KMS-11 (cell line): ENCODE measurements around the gene RAD18.
A peak's percentile ranks its signal among the peaks of the same experiment; 100 is the strongest.

Experiments
- H2AFZ ChIP-seq: fragments of 200-600 bp; sonication (generic); 2 replicates; pipeline ENCODE4 v1.6.1; 2016; ENCODE audit warnings: antibody characterized with exemption, mixed run types, low read depth
- H3K27ac ChIP-seq: fragments of 200-600 bp; sonication (generic); 2 replicates; pipeline ENCODE4 v1.6.1; 2016; ENCODE audit warnings: mild to moderate bottlenecking, mixed run types
- H3K27me3 ChIP-seq: fragments of 200-600 bp; sonication (generic); 2 replicates; pipeline ENCODE4 v1.6.1; 2017; ENCODE audit warnings: mild to moderate bottlenecking, low read depth, mixed run types, moderate library complexity; ENCODE audit not compliant: insufficient read depth
- H3K36me3 ChIP-seq: fragments of 200-600 bp; sonication (generic); 2 replicates; pipeline ENCODE4 v1.6.1; 2017; ENCODE audit warnings: mild to moderate bottlenecking, mixed run types; ENCODE audit not compliant: insufficient read depth
- H3K4me1 ChIP-seq: fragments of 200-600 bp; sonication (generic); 2 replicates; pipeline ENCODE4 v1.6.1; 2016; ENCODE audit warnings: mild to moderate bottlenecking, low read depth, mixed run types; ENCODE audit not compliant: poor library complexity, severe bottlenecking
- H3K4me2 ChIP-seq: fragments of 200-600 bp; sonication (generic); 2 replicates; pipeline ENCODE4 v1.7.0; 2016; ENCODE audit warnings: mild to moderate bottlenecking, mixed run types
- H3K4me3 ChIP-seq: fragments of 200-600 bp; sonication (generic); IDR thresholded peaks from 2 replicates; pipeline ENCODE4 v1.6.1; 2017; ENCODE audit warnings: low read depth, low read length, mixed read lengths; ENCODE audit not compliant: insufficient read depth
- H3K79me2 ChIP-seq: fragments of 200-600 bp; sonication (generic); 2 replicates; pipeline ENCODE4 v1.6.1; 2016; ENCODE audit warnings: low read depth, mixed run types; ENCODE audit not compliant: insufficient read depth
- H3K9ac ChIP-seq: fragments of 200-600 bp; sonication (generic); 2 replicates; pipeline ENCODE4 v1.6.1; 2016; ENCODE audit warnings: mild to moderate bottlenecking, mixed run types
- H4K20me1 ChIP-seq: fragments of 200-600 bp; sonication (generic); 2 replicates; pipeline ENCODE4 v1.6.1; 2016; ENCODE audit warnings: mild to moderate bottlenecking, mixed run types; ENCODE audit not compliant: insufficient read depth
- TF ChIP-seq, protein P1 (sequence below): fragments of 200-600 bp; sonication (generic); conservative IDR thresholded peaks from 2 replicates; pipeline ENCODE4 v1.6.1; 2017; ENCODE audit warnings: low read depth, mild to moderate bottlenecking, antibody characterized with exemption, low read length, moderate library complexity, mixed read lengths

RAD18 gene

DNA sequence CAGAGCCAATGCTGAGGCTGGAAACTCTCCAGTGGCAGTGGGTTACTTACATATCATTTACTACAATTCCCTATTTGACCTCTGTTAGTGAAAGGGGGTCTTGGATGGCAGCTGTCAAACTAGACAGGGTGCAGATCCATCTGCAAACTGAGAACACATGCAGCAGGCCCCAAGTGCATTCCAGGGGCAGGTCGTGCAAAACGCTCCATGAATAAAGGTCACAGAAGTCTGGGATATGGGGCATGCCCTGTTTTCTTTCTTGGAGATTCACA lies 25.0 kb upstream of the RAD18 start:
- no peaks in the 10 kb centered on the region for H3K79me2 ChIP-seq
- H3K27me3 ChIP-seq: no peaks in the 10 kb centered on the region
- TF ChIP-seq, protein P1, sequence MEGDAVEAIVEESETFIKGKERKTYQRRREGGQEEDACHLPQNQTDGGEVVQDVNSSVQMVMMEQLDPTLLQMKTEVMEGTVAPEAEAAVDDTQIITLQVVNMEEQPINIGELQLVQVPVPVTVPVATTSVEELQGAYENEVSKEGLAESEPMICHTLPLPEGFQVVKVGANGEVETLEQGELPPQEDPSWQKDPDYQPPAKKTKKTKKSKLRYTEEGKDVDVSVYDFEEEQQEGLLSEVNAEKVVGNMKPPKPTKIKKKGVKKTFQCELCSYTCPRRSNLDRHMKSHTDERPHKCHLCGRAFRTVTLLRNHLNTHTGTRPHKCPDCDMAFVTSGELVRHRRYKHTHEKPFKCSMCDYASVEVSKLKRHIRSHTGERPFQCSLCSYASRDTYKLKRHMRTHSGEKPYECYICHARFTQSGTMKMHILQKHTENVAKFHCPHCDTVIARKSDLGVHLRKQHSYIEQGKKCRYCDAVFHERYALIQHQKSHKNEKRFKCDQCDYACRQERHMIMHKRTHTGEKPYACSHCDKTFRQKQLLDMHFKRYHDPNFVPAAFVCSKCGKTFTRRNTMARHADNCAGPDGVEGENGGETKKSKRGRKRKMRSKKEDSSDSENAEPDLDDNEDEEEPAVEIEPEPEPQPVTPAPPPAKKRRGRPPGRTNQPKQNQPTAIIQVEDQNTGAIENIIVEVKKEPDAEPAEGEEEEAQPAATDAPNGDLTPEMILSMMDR: no peak
- H3K9ac ChIP-seq: no peak overlapping the region
- H4K20me1 ChIP-seq: no peaks in the 10 kb centered on the region
- H3K27ac ChIP-seq: no peak overlapping the region
- no peaks in the 10 kb centered on the region for H3K36me3 ChIP-seq
- no peak overlapping the region for H2AFZ ChIP-seq
- no peak overlapping the region for H3K4me2 ChIP-seq
- no peaks in the 10 kb centered on the region for H3K4me1 ChIP-seq
- H3K4me3 ChIP-seq: no peak overlapping the region

GRCh38 chr3:8987645-8988383 lies 24.5 kb upstream of the RAD18 start:
- TF ChIP-seq, protein P1: peak; percentile 44; the same call in 1 of the 2 replicates
- Histone ChIP-seq H2AFZ (no peak overlapping the region), H4K20me1 (no peaks in the 10 kb centered on the region), H3K27me3 (no peaks in the 10 kb centered on the region), H3K9ac (no peak overlapping the region), H3K36me3 (no peaks in the 10 kb centered on the region), H3K79me2 (no peaks in the 10 kb centered on the region), H3K4me1 (no peaks in the 10 kb centered on the region), H3K4me2 (no peak overlapping the region), H3K27ac (no peak overlapping the region), H3K4me3 (no peak overlapping the region)

DNA sequence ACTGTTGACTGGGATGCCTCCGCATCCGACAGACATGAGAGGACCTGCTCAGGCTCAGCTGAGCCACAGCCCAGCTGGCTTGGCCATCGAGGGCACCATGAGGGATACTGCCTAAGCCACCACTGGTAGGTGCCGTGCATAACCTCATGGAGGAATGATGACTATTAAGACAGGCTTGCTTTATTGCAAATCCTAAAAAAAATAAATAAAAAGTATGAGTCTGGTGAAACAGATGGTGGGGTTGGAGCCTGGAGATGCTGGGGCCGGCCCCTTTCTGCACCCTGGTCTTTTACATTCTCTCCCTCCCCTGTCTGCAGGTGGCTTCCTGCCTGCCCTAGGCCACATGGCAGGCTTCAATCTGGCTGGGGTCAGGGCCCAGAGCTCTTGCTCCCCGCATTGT lies 24.0 kb upstream of the RAD18 start:
- H2AFZ ChIP-seq: no peak overlapping the region
- no peak overlapping the region for H3K4me3 ChIP-seq

DNA sequence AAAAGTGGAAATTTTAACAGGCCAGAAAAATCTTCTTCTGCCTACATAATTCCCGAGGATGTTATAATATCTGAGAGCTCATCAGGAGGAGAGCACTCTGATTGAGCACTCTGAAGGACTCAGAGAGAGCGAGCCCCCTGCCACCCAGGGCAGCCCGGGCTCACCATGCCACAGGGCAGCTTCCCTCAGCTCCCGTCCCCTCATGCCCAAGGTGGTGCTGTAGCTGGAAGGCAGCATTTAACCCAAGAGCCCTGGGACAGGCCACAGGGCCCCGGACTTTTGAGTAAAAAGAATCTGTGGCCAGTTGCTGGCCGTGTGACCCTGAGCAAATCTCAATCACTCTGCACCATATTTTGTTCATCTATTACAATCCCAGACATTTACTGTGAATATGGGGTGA lies 23.5 kb upstream of the RAD18 start:
- Histone ChIP-seq H3K79me2 (no peaks in the 10 kb centered on the region), H4K20me1 (no peaks in the 10 kb centered on the region), H3K9ac (no peak overlapping the region), H2AFZ (no peak overlapping the region), H3K36me3 (no peaks in the 10 kb centered on the region), H3K27ac (no peak overlapping the region), H3K4me1 (no peaks in the 10 kb centered on the region), H3K27me3 (no peaks in the 10 kb centered on the region), H3K4me3 (no peak overlapping the region), H3K4me2 (no peak overlapping the region)
- TF ChIP-seq, protein P1: no peak

More for the DNA sequence above, 24.0 kb upstream of the RAD18 start:
- Histone ChIP-seq H3K4me2 (no peak overlapping the region), H3K79me2 (no peaks in the 10 kb centered on the region), H3K27ac (no peak overlapping the region), H3K36me3 (no peaks in the 10 kb centered on the region), H3K9ac (no peak overlapping the region), H3K27me3 (no peaks in the 10 kb centered on the region), H3K4me1 (no peaks in the 10 kb centered on the region), H4K20me1 (no peaks in the 10 kb centered on the region)
- TF ChIP-seq, protein P1: no peak
